NCI-H2107 (cell line): ENCODE measurements around the gene RAD51C.
"Not testable (repeated sequence)": the region's sequence is repeated elsewhere in the genome, so short reads cannot be mapped to it uniquely, and the experiment has no call there.

Experiments
- DNase-seq: peaks from one replicate; lab custom pipeline; 2025; lab: John Stamatoyannopoulos, UW

Gene RAD51C

GRCh38 chr17:58684003-58684402, 8.4 kb upstream of the RAD51C start:
- DNase-seq = no peak

GRCh38 chr17:58684462-58684861, 7.9 kb upstream of the RAD51C start:
- DNase-seq = not testable (repeated sequence)

GRCh38 chr17:58686980-58687379, 5.4 kb upstream of the RAD51C start:
- no peak for DNase-seq

GRCh38 chr17:58688521-58688920, 3.9 kb upstream of the RAD51C start:
- DNase-seq = no peak

- not testable (repeated sequence) for DNase-seq
Measured at GRCh38 chr17:58690033-58690432, 2.4 kb upstream of the RAD51C start.

GRCh38 chr17:58691701-58692238, 632 bp upstream of the RAD51C start, which contains the start of gene TEX14:
TSS of gene TEX14 (minus strand) at chr17:58692045. CDS start at chr17:58652001, 40,044 bp downstream.
- DNase-seq = no peak

GRCh38 chr17:58693208-58693607, 806 bp downstream of the RAD51C start:
- no peak for DNase-seq

- DNase-seq = no peak
Measured at GRCh38 chr17:58693751-58694150, 1.3 kb downstream of the RAD51C start.

GRCh38 chr17:58694302-58694701, 1.9 kb downstream of the RAD51C start:
- no peak for DNase-seq

GRCh38 chr17:58694826-58695225, 2.4 kb downstream of the RAD51C start:
- no peak for DNase-seq

GRCh38 chr17:58699771-58700170, 7.4 kb downstream of the RAD51C start:
- no peak for DNase-seq

GRCh38 chr17:58702045-58702476, 9.7 kb downstream of the RAD51C start:
- DNase-seq = no peak

- no peak for DNase-seq
Measured at GRCh38 chr17:58702708-58703107, 10.3 kb downstream of the RAD51C start.

- DNase-seq = no peak
Measured at GRCh38 chr17:58703137-58703915, 10.9 kb downstream of the RAD51C start.

GRCh38 chr17:58703916-58704286, 11.5 kb downstream of the RAD51C start:
- no peak for DNase-seq

GRCh38 chr17:58706351-58707140, 14.1 kb downstream of the RAD51C start:
- DNase-seq = no peak

- peak; percentile 3 for DNase-seq
Measured at GRCh38 chr17:58710948-58711552, 18.6 kb downstream of the RAD51C start.

GRCh38 chr17:58722274-58722673, 29.9 kb downstream of the RAD51C start:
- DNase-seq = no peak

GRCh38 chr17:58722696-58723095, 30.3 kb downstream of the RAD51C start:
- no peak for DNase-seq

GRCh38 chr17:58728798-58729197, 36.4 kb downstream of the RAD51C start:
- DNase-seq = no peak

- no peak for DNase-seq
Measured at GRCh38 chr17:58730937-58731336, 38.5 kb downstream of the RAD51C start.

- no peak for DNase-seq
Measured at GRCh38 chr17:58734040-58734439, 41.6 kb downstream of the RAD51C start.
